ENCODE results near the gene SKP1.

The SKP1 gene

DNA sequence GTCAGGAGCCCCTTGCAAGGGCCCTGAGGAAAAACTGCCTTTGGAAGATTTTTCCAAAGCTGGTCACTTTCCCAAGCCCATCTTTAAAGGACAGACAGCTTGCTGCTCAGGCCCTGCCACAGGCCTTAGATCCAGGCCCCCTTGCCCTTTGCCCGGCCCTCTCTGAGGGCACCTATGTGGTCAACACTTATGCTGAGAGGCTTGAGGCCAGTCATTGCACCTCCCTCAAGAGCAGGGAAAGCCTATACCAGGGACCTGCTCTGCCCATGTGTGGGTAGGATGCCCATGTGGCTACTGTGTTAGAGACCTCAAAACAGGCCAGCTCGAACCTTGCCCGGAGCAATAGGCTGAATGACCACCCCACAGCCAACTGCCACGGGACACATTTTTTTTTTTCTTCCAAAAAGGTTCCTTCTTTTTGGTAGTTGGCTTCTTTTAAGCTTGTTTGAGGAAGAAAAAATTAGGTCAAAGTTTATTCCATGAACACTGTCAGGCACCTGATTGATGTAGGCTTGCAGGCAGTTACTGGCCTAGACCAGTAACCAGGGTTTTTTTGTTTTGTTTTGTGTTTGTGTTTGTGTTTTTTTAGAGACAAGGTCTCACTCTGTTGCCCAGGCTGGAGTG, 58.4 kb downstream of the SKP1 start:
- no peak overlapping the region for H3K4me2 ChIP-seq (ENCODE audit: low read length)
- H2BK5ac ChIP-seq (ENCODE audit: low read depth, low read length, poor library complexity): no peak overlapping the region
- H3K4me1 ChIP-seq (ENCODE audit: control insufficient read depth in 1 of 2, insufficient read depth in 2 of 2, low read length in 2 of 2): peaks cover 10 to 15% of the 10 kb centered on the region in 2 experiments
- no CpG with 5 or more reads among the region's 4 CpGs for WGBS (ENCODE audit: extremely low coverage, insufficient coverage, insufficient read length)
- DNase-seq: no peak
- no peak overlapping the region for H3K23ac ChIP-seq (ENCODE audit: low read length)
- no peak overlapping the region for H4K91ac ChIP-seq (ENCODE audit: low read depth, low read length)
- no peak overlapping the region for H3K14ac ChIP-seq (ENCODE audit: low read length)
- no peak overlapping the region for H2BK120ac ChIP-seq (ENCODE audit: insufficient read depth, low read length, poor library complexity)
- peaks cover 7% of the 10 kb centered on the region for H3K79me1 ChIP-seq (ENCODE audit: low read length)
- no peak overlapping the region for H2AK5ac ChIP-seq (ENCODE audit: low read length)
- no peak overlapping the region for H3K18ac ChIP-seq (ENCODE audit: low read length)
- H3K36me3 ChIP-seq (ENCODE audit: control insufficient read depth in 1 of 2, insufficient read depth in 2 of 2, low read length in 2 of 2): peaks cover 15 to 17% of the 10 kb centered on the region in 2 experiments
- H2BK12ac ChIP-seq (ENCODE audit: low read length): no peak overlapping the region
- H4K12ac ChIP-seq (ENCODE audit: low read depth, low read length): no peak overlapping the region
- peaks cover 8% of the 10 kb centered on the region for H3K27me3 ChIP-seq (ENCODE audit: insufficient read depth, low read length)
- peaks cover 2% of the 10 kb centered on the region for H3K79me2 ChIP-seq (ENCODE audit: control insufficient read depth, insufficient read depth, low read length, poor library complexity)
- H4K8ac ChIP-seq (ENCODE audit: low read depth, low read length): no peak overlapping the region
- H3K4me3 ChIP-seq (ENCODE audit: low read depth, low read length): no peak overlapping the region
- H3K4ac ChIP-seq (ENCODE audit: low read depth, low read length): no peak overlapping the region
- no peak overlapping the region for H2AFZ ChIP-seq (ENCODE audit: insufficient read depth, low read length, poor library complexity)
- H3K9me3 ChIP-seq (ENCODE audit: insufficient read depth, low read depth, low read length): peaks cover 4% of the 10 kb centered on the region
- H3K27ac ChIP-seq (ENCODE audit: low read depth, low read length): no peak overlapping the region
- no peak overlapping the region for H3K9ac ChIP-seq (ENCODE audit: low read length)

DNA sequence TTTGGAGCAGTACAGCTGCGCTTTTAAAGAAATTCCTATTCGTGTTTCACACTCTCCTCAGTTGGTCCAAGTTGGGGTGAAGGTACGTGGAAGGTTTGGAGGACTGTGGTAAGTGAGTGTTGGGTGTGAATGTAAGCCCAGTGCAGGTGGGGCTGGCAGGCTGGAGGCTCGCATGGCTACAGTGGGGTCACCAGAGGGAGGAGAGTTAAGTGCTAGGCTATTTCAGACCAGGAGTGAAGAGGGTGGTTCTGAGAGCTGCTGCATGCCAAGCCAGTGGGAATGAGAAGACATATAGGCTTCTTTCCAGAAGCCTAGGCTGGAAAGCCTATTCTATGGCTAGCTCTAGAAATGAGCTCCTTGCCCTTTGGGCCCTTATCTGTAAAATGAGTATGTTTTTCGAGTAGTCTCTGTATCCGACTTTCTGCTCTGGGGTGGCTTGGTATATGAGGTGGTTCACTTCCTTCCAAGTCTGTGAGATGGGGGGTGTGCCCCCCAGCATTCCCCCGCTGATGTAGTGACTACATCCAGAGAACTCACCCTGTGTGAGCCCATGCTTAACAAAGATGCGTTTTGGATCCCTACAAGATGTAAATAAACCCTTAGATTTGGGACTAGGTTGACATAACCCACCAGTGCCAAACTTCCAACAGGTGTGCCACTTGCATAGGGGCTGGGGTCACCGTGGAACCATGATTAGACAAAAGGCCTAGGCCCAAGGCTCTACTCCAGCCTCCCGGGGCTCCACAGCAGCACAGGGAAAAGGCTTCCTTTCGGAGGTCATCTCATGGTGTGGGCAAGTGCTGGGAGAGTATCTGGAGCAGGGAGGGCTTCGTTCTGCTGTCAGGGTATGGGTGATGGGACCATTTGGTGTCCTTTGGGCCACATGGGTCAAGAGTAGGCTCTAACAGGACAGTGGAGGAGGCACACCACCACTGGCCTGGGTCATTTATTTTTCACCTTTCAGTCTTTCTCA, 59.7 kb downstream of the SKP1 start:
- H4K91ac ChIP-seq (ENCODE audit: low read depth, low read length): no peak overlapping the region
- H2BK12ac ChIP-seq (ENCODE audit: low read length): no peak overlapping the region
- no peak overlapping the region for H3K18ac ChIP-seq (ENCODE audit: low read length)
- H3K14ac ChIP-seq (ENCODE audit: low read length): no peak overlapping the region
- no peak overlapping the region for H2BK120ac ChIP-seq (ENCODE audit: insufficient read depth, low read length, poor library complexity)
- no peak overlapping the region for H4K8ac ChIP-seq (ENCODE audit: low read depth, low read length)
- no peak overlapping the region for H3K27ac ChIP-seq (ENCODE audit: low read depth, low read length)
- H2AK5ac ChIP-seq (ENCODE audit: low read length): no peak overlapping the region
- H3K4me2 ChIP-seq (ENCODE audit: low read length): no peak overlapping the region
- no peak overlapping the region for H2AFZ ChIP-seq (ENCODE audit: insufficient read depth, low read length, poor library complexity)
- H3K36me3 ChIP-seq (ENCODE audit: control insufficient read depth in 1 of 2, insufficient read depth in 2 of 2, low read length in 2 of 2): peaks cover 13 to 15% of the 10 kb centered on the region in 2 experiments
- H3K27me3 ChIP-seq (ENCODE audit: insufficient read depth, low read length): peaks cover 13% of the 10 kb centered on the region
- peaks cover 4% of the 10 kb centered on the region for H3K9me3 ChIP-seq (ENCODE audit: insufficient read depth, low read depth, low read length)
- no peak overlapping the region for H3K23ac ChIP-seq (ENCODE audit: low read length)
- H4K12ac ChIP-seq (ENCODE audit: low read depth, low read length): no peak overlapping the region
- no CpG with 5 or more reads among the region's 12 CpGs for WGBS (ENCODE audit: extremely low coverage, insufficient coverage, insufficient read length)
- H3K4me1 ChIP-seq (ENCODE audit: control insufficient read depth in 1 of 2, insufficient read depth in 2 of 2, low read length in 2 of 2): peaks cover 10 to 15% of the 10 kb centered on the region in 2 experiments
- peaks cover 7% of the 10 kb centered on the region for H3K79me1 ChIP-seq (ENCODE audit: low read length)
- H3K79me2 ChIP-seq (ENCODE audit: control insufficient read depth, insufficient read depth, low read length, poor library complexity): peaks cover 2% of the 10 kb centered on the region
- no peak overlapping the region for H3K4me3 ChIP-seq (ENCODE audit: low read depth, low read length)
- no peak overlapping the region for H2BK5ac ChIP-seq (ENCODE audit: low read depth, low read length, poor library complexity)
- no peak overlapping the region for H3K4ac ChIP-seq (ENCODE audit: low read depth, low read length)
- DNase-seq: peak in 1 of 2 donors; percentile 20
- H3K9ac ChIP-seq (ENCODE audit: low read length): no peak overlapping the region

DNA sequence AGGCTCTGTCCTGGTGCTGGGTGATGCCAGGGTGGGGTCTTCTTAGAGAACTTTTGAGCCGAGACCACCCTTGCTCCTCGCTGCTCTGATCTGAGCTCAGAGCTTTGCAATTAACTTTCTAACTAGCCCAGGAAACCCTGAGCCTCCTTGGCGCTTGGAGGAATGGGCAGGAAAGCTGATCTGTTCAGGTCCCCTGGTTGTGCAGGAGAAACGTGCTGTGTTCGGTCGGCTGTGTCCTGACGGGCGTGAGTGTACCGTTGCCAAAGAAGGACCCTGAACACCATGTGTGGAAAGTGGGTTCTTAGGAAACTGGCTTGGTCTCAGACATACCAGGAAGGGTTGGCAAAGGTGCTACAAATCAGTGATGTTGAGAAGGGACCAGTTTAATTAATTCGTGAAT, 60.5 kb downstream of the SKP1 start:
- Histone ChIP-seq H2BK12ac (ENCODE audit: low read length) (no peak overlapping the region), H2BK5ac (ENCODE audit: low read depth, low read length, poor library complexity) (no peak overlapping the region), H2AK5ac (ENCODE audit: low read length) (no peak overlapping the region), H3K4me3 (ENCODE audit: low read depth, low read length) (no peak overlapping the region), H3K18ac (ENCODE audit: low read length) (no peak overlapping the region), H3K4me1 (ENCODE audit: control insufficient read depth in 1 of 2, insufficient read depth in 2 of 2, low read length in 2 of 2) (peaks cover 10 to 15% of the 10 kb centered on the region in 2 experiments), H3K36me3 (ENCODE audit: control insufficient read depth in 1 of 2, insufficient read depth in 2 of 2, low read length in 2 of 2) (peaks cover 12 to 15% of the 10 kb centered on the region in 2 experiments), H2BK120ac (ENCODE audit: insufficient read depth, low read length, poor library complexity) (no peak overlapping the region), H4K8ac (ENCODE audit: low read depth, low read length) (no peak overlapping the region), H3K9me3 (ENCODE audit: insufficient read depth, low read depth, low read length) (peaks cover 4% of the 10 kb centered on the region), H3K14ac (ENCODE audit: low read length) (no peak overlapping the region), H3K4me2 (ENCODE audit: low read length) (no peak overlapping the region), H3K27me3 (ENCODE audit: insufficient read depth, low read length) (peaks cover 18% of the 10 kb centered on the region), H4K12ac (ENCODE audit: low read depth, low read length) (no peak overlapping the region), H3K4ac (ENCODE audit: low read depth, low read length) (no peak overlapping the region), H3K79me1 (ENCODE audit: low read length) (peaks cover 7% of the 10 kb centered on the region), H2AFZ (ENCODE audit: insufficient read depth, low read length, poor library complexity) (no peak overlapping the region), H4K91ac (ENCODE audit: low read depth, low read length) (no peak overlapping the region), H3K23ac (ENCODE audit: low read length) (no peak overlapping the region), H3K79me2 (ENCODE audit: control insufficient read depth, insufficient read depth, low read length, poor library complexity) (peaks cover 2% of the 10 kb centered on the region), H3K9ac (ENCODE audit: low read length) (no peak overlapping the region), H3K27ac (ENCODE audit: low read depth, low read length) (no peak overlapping the region)
- peak in 1 of 2 donors; percentile 22 for DNase-seq
- WGBS (ENCODE audit: extremely low coverage, insufficient coverage, insufficient read length): no CpG with 5 or more reads among the region's 10 CpGs

DNA sequence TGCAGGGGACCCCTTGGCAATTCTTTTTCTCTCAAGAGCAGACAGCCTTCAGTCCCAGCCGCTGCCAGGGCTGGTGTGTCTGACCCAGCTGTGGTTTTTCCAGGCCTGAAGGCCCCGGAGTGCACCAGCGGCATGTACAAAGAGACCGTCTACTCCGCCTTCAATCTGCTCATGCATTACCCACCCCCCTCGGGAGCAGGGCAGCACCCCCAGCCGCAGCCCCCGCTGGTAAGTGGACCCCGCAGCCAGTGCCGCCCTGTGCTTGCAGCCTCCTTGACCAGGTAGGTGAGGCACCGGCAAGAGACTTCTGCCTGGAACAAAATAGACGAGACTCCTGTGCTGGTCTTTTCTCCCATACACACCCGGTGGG, 61.0 kb downstream of the SKP1 start:
- no CpG with 5 or more reads among the region's 13 CpGs for WGBS (ENCODE audit: extremely low coverage, insufficient coverage, insufficient read length)
- Histone ChIP-seq H3K27me3 (ENCODE audit: insufficient read depth, low read length) (peaks cover 18% of the 10 kb centered on the region), H3K4ac (ENCODE audit: low read depth, low read length) (no peak overlapping the region), H3K4me2 (ENCODE audit: low read length) (peak overlapping the region; percentile 88), H2AK5ac (ENCODE audit: low read length) (no peak overlapping the region), H3K4me1 (ENCODE audit: control insufficient read depth in 1 of 2, insufficient read depth in 2 of 2, low read length in 2 of 2) (peaks cover 10 to 15% of the 10 kb centered on the region in 2 experiments), H3K27ac (ENCODE audit: low read depth, low read length) (peak overlapping the region; percentile 17), H3K79me2 (ENCODE audit: control insufficient read depth, insufficient read depth, low read length, poor library complexity) (peaks cover 2% of the 10 kb centered on the region), H4K91ac (ENCODE audit: low read depth, low read length) (peak overlapping the region; percentile 31), H3K14ac (ENCODE audit: low read length) (no peak overlapping the region), H3K36me3 (ENCODE audit: control insufficient read depth in 1 of 2, insufficient read depth in 2 of 2, low read length in 2 of 2) (peaks cover 12 to 13% of the 10 kb centered on the region in 2 experiments), H3K9ac (ENCODE audit: low read length) (no peak overlapping the region), H3K9me3 (ENCODE audit: insufficient read depth, low read depth, low read length) (peaks cover 4% of the 10 kb centered on the region), H3K18ac (ENCODE audit: low read length) (peak overlapping the region; percentile 38), H2BK12ac (ENCODE audit: low read length) (no peak overlapping the region), H3K4me3 (ENCODE audit: low read depth, low read length) (no peak overlapping the region), H3K23ac (ENCODE audit: low read length) (no peak overlapping the region), H4K8ac (ENCODE audit: low read depth, low read length) (no peak overlapping the region), H2BK120ac (ENCODE audit: insufficient read depth, low read length, poor library complexity) (no peak overlapping the region), H2BK5ac (ENCODE audit: low read depth, low read length, poor library complexity) (no peak overlapping the region), H4K12ac (ENCODE audit: low read depth, low read length) (no peak overlapping the region), H3K79me1 (ENCODE audit: low read length) (peaks cover 7% of the 10 kb centered on the region), H2AFZ (ENCODE audit: insufficient read depth, low read length, poor library complexity) (no peak overlapping the region)
- DNase-seq: peak in 1 of 2 donors; percentile 41
